ENCODE measurements around the gene CHEK2.
A peak's percentile ranks its signal among the peaks of the same experiment; 100 is the strongest.
"Not testable (repeated sequence)": the region's sequence is repeated elsewhere in the genome, so short reads cannot be mapped to it uniquely, and the experiment has no call there.

Gene CHEK2

DNA sequence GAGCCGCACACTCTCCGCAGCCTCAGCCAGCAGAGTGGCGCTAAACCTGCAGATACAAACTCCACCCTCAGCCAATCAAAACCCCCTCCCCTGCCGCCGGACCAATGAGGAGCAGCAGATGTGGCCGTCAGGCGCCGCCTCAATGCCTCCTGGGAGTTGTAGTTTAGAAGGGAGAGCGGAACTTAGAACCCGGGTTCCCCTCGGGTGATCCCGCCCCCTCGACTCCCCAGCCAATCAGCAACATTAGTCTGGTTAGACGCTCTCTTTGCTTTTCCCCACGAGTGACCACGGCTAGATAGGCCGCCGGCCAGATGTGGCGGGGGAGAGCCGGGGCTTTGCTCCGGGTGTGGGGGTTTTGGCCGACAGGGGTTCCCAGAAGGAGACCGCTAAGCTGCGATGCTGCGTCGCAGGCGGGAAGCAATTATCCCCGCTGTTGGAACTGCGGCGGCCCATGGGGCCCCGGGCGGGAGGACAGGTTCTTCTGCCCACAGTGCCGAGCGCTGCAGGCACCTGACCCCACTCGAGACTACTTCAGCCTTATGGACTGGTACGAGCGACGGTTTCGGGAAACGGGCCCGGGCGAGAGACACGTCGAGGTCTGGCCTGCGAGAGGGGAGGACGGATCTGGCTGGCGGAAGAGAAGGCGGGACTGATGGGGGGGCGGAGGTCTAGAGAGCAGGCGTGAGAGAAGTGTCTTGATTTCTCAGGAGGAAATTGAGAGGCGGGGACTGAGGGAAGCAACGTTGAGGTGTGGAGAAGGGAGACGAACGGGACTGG lies at the start of gene CHEK2, which contains the start of gene HSCB:
Gene CHEK2 (minus strand): TSS at position 36 of the 777 bp plus-strand sequence. CDS start 7,099 bp downstream, outside the sequence.
Gene HSCB (plus strand): TSS at position 255 of the 777 bp plus-strand sequence. CDS start 57 bp downstream, at position 312.
- peak; percentile 96 for DNase-seq (ENCODE audit: low read depth)
- H3K4me3 ChIP-seq (ENCODE audit: low read depth, low read length): peak within 1 kb of the TSS; percentile 95

GRCh38 chr22:28791124-28791523 lies 49.5 kb upstream of the CHEK2 start:
- H3K4me3 ChIP-seq (ENCODE audit: low read depth, low read length): no peak overlapping the region
- DNase-seq (ENCODE audit: low read depth): no peak

DNA sequence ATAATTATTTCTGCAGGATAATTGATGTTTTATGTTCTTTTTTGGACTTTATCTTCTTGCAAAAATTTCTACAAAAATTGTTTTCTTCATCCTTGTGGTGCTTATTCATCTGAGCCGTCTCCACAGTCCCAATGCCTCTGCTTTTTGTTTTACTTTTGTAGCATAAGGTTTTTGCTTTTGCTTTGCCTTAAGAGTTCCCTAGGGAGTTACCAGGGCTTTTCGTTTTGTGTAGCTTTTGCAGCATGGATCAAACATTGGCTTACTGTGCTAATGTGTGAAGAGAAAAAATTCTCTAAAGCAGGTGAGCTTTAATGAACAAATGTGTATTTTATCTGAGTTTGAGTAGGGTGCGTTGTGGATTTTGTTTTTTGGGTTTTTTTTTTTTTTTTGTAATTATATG lies 47.0 kb upstream of the CHEK2 start:
- no peak for DNase-seq (ENCODE audit: low read depth)
- H3K4me3 ChIP-seq (ENCODE audit: low read depth, low read length): no peak overlapping the region

- H3K4me3 ChIP-seq (ENCODE audit: low read depth, low read length): no peak overlapping the region
- no peak for DNase-seq (ENCODE audit: low read depth)
Measured at GRCh38 chr22:28783786-28784671, 42.4 kb upstream of the CHEK2 start.

DNA sequence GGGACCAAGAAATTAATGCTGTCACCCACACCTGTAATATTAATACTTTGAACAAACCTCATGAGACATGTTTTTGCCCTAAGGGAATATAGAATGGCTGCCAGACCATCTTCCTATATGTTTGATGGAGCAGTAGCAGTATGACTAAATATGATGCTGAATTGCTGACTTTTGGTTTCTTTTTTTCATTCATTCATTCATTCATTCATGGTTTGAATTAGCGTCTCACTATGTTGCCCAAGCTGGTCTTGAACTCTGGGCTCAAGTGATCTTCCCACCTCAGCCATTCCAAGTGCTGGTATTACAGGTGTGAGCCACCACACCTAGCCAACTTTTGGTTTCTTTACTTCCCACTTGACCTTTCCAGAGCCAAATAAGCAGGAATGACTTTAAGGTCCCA lies 38.7 kb upstream of the CHEK2 start:
- no peak for DNase-seq (ENCODE audit: low read depth)
- no peak overlapping the region for H3K4me3 ChIP-seq (ENCODE audit: low read depth, low read length)

GRCh38 chr22:28779833-28780232 lies 38.2 kb upstream of the CHEK2 start:
- no peak overlapping the region for H3K4me3 ChIP-seq (ENCODE audit: low read depth, low read length)
- no peak for DNase-seq (ENCODE audit: low read depth)

GRCh38 chr22:28774378-28774777 lies 32.8 kb upstream of the CHEK2 start:
- no peak overlapping the region for H3K4me3 ChIP-seq (ENCODE audit: low read depth, low read length)
- DNase-seq (ENCODE audit: low read depth): no peak

GRCh38 chr22:28773461-28773867 lies 31.8 kb upstream of the CHEK2 start:
- peak overlapping the region; percentile 62 for H3K4me3 ChIP-seq (ENCODE audit: low read depth, low read length)
- no peak for DNase-seq (ENCODE audit: low read depth)

- peak within 1 kb of the TSS; percentile 62 for H3K4me3 ChIP-seq (ENCODE audit: low read depth, low read length)
- DNase-seq (ENCODE audit: low read depth): peak; percentile 85
Measured at GRCh38 chr22:28772633-28773460, 31.2 kb upstream of the CHEK2 start, which contains the start of gene CCDC117. Gene CCDC117, plus strand, starts transcription at chr22:28772695. Its CDS starts 155 bp downstream, at chr22:28772850.

DNA sequence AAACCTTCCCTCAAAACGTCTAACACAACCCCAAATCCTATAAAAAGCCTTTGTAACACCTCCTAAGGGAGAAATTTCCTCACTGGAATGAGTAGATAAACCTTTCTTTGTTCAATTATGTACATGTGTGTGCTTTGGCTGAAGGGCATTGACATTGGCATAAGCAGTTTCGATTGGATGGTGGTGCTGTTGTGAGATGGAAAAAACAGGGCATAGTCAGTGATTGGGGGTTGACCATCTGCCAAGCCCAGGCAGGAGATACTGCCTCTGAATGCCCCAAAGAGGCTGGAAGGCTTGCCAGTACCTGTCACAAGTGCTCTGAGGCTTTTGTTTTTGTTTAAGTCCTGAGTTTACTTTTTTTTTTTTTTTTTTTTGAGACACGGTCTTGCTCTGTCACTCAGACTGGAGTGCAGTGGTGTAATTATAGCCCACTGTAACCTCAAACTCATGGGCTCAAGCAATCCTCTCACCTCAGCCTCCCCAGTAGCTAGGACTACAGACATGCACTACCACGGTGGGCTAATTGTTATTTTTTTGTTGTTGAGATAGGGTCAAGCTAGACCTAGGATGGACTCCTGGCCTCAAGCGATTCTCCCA lies 29.7 kb upstream of the CHEK2 start:
- DNase-seq (ENCODE audit: low read depth): no peak
- H3K4me3 ChIP-seq (ENCODE audit: low read depth, low read length): no peak overlapping the region

- no peak for DNase-seq (ENCODE audit: low read depth)
- H3K4me3 ChIP-seq (ENCODE audit: low read depth, low read length): no peak overlapping the region
Measured at GRCh38 chr22:28769394-28770085, 27.9 kb upstream of the CHEK2 start.

- H3K4me3 ChIP-seq (ENCODE audit: low read depth, low read length): no peak overlapping the region
- DNase-seq (ENCODE audit: low read depth): no peak
Measured at GRCh38 chr22:28768701-28769393, 27.2 kb upstream of the CHEK2 start.

- DNase-seq (ENCODE audit: low read depth): no peak
Measured at GRCh38 chr22:28766628-28767027, 25.0 kb upstream of the CHEK2 start.

GRCh38 chr22:28762000-28762399 lies 20.4 kb upstream of the CHEK2 start:
- H3K4me3 ChIP-seq (ENCODE audit: low read depth, low read length); DNase-seq (ENCODE audit: low read depth): not testable (repeated sequence)

More at GRCh38 chr22:28766628-28767027, 25.0 kb upstream of the CHEK2 start:
- no peak overlapping the region for H3K4me3 ChIP-seq (ENCODE audit: low read depth, low read length)

DNA sequence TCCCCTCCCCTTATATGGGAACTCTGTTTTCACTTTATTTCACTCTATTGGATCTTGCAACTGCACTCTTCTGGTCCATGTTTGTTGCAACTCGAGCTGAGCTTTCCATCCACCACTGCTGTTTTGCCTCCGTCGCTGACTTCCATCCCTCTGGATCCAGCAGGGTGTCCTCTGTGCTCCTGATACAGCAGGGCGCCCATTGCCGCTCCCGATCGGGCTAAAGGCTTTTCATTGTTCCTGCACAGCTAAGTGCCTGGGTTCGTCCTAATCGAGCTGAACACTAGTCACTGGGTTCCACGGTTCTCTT lies 19.8 kb upstream of the CHEK2 start:
- no peak for DNase-seq (ENCODE audit: low read depth)

DNA sequence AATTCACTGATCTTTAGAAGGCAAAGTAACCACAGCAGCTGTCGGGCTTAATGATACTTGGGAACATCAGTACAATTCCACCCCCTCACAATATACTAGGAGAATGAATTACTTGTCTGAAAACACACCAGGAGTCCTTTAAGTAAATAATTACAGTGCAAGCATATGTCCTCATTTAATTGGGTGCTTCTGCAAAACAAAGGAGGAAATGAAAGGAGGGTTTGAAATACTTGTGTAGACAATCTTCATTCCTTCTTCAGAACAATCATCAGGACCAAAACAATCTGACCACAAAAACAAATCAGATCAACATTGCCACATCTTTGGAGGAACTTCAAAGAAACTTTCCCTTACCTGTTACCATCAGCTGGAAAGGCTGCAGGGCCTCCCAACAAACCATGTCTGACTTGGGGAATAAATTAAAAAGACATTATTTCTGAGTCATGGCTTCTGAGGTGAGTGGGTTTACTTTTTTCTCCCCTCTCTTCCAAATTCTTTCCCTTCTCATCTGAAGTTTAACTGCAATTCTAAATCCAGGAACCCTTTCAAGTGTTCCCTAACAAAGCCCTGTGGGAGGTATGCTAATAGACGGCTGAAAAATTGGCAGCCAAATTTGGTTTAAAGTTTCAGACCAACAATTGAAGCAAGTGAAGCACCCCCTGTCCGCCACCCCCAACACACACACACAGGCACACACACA lies 18.4 kb upstream of the CHEK2 start:
- H3K4me3 ChIP-seq (ENCODE audit: low read depth, low read length): no peak overlapping the region
- DNase-seq (ENCODE audit: low read depth): no peak

More for the DNA sequence above, 19.8 kb upstream of the CHEK2 start:
- H3K4me3 ChIP-seq (ENCODE audit: low read depth, low read length): no peak overlapping the region

DNA sequence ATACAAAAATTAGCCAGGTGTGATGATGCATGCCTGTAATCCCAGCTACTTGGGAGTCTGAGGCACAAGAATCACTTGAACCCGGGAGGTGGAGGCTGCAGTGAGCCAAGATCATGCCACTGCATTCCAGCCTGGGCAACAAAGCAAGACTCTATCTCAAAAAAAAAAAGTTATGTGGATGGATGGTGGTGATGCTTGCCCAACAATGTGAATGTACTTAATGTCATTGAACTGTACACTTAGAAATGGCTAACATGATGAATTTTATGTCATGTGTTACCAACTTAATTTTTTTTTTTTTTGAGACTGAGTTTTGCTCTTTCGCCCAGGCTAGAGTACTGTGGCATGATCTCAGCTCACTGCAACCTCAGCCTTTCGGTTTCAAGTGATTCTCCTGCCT lies 12.9 kb upstream of the CHEK2 start:
- not testable (repeated sequence) for H3K4me3 ChIP-seq (ENCODE audit: low read depth, low read length); DNase-seq (ENCODE audit: low read depth)

Measured in skeletal muscle cell (primary cell).